Activated naive CD4-positive, alpha-beta T cell treated with anti-CD3 and anti-CD28 coated beads, Interleukin-2, amount 50 U/mL, for 24 hours (primary cell): ENCODE data around the gene MON2.
"Not testable (repeated sequence)": the region's sequence is repeated elsewhere in the genome, so short reads cannot be mapped to it uniquely, and the experiment has no call there.

Source experiments
- H3K27ac Mint-ChIP-seq: one replicate; pipeline ENCODE4 v1.8.0; 2021; ENCODE audit warnings: mild to moderate bottlenecking, mixed read lengths
- H3K27me3 Mint-ChIP-seq: one replicate; pipeline ENCODE4 v1.8.0; 2021; ENCODE audit warnings: mixed read lengths
- H3K36me3 Mint-ChIP-seq: one replicate; pipeline ENCODE4 v1.8.0; 2021; ENCODE audit warnings: mixed read lengths
- H3K4me1 Mint-ChIP-seq: one replicate; pipeline ENCODE4 v1.8.0; 2021; ENCODE audit warnings: mixed read lengths
- H3K4me3 Mint-ChIP-seq: one replicate; pipeline ENCODE4 v1.8.0; 2021; ENCODE audit warnings: mild to moderate bottlenecking, mixed read lengths
- H3K9me3 Mint-ChIP-seq: one replicate; pipeline ENCODE4 v1.8.0; 2021; ENCODE audit warnings: mixed read lengths

Gene MON2, protein sequence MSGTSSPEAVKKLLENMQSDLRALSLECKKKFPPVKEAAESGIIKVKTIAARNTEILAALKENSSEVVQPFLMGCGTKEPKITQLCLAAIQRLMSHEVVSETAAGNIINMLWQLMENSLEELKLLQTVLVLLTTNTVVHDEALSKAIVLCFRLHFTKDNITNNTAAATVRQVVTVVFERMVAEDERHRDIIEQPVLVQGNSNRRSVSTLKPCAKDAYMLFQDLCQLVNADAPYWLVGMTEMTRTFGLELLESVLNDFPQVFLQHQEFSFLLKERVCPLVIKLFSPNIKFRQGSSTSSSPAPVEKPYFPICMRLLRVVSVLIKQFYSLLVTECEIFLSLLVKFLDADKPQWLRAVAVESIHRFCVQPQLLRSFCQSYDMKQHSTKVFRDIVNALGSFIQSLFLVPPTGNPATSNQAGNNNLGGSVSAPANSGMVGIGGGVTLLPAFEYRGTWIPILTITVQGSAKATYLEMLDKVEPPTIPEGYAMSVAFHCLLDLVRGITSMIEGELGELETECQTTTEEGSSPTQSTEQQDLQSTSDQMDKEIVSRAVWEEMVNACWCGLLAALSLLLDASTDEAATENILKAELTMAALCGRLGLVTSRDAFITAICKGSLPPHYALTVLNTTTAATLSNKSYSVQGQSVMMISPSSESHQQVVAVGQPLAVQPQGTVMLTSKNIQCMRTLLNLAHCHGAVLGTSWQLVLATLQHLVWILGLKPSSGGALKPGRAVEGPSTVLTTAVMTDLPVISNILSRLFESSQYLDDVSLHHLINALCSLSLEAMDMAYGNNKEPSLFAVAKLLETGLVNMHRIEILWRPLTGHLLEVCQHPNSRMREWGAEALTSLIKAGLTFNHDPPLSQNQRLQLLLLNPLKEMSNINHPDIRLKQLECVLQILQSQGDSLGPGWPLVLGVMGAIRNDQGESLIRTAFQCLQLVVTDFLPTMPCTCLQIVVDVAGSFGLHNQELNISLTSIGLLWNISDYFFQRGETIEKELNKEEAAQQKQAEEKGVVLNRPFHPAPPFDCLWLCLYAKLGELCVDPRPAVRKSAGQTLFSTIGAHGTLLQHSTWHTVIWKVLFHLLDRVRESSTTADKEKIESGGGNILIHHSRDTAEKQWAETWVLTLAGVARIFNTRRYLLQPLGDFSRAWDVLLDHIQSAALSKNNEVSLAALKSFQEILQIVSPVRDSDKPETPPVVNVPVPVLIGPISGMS (N-terminal part only)

DNA sequence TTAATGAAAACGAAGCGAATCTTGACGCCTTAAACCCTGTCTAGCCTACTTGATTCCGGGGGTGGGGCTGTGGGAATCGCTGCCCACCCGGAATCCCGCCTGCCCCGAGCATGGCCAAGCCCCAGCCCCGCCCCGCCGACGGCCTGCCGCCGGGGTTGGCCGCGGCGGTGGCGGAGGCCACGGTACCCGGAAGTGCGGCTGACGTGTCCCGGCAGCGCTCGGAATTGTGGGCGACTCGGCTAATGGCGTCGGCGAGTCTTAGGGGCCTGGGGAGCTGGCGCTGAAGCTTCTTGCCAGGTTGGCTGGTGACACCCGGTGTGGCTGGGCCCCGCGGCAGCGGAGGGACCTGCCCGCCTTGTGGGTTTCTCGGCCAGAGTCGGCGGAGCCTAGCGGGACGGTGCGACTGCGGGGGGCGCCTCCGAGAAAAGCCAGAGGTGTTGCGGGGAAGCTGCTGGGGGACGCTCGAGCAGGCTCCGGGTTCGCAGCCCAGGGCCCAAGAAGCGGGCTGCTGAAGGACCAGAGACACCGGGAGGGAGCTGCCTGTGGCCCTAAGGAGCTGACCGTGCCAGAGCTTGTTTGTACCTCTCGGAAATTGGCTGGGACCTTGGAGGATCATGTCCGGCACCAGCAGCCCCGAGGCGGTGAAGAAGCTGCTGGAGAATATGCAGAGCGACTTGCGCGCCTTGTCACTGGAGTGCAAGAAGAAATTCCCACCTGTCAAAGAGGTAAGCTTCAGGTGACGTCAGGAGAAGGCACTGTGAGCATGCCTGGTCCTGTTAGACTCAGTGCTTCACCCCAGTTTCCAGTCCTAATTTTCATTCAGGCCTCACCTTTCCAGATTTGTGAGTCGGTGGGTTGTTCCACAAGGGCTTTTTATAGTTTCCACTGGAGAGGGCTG, at the start of gene MON2:
Gene MON2, plus strand, starts transcription at position 233 of the 898 bp plus-strand sequence. Its CDS starts 382 bp downstream, at position 615.
- Mint-ChIP-seq H3K36me3 (no peaks in the 10 kb centered on the region), H3K27ac (peak within 1 kb of the TSS; percentile 96), H3K4me3 (peak within 1 kb of the TSS; percentile 94), H3K4me1 (peaks cover 21% of the 10 kb centered on the region), H3K9me3 (no peaks in the 10 kb centered on the region), H3K27me3 (no peaks in the 10 kb centered on the region)

DNA sequence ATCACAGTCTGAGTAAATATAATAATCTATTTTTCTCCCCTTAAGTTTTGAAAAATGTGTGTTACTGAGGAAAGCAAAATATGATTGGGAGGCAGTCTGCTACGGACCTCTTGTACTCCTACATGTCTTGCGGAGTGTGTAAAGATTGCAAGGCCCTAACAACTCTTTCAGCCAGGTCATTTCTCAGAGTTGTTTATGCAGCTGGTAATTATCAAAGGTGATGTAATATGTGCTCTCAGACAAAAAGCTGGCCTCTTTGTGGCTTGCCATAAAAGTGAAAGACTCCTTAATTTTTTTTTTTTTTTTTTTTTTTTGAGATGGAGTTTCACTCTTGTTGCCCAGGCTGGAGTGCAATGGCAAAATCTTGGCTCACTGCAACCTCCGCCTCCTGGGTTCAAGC, 40.5 kb upstream of the MON2 start:
- Mint-ChIP-seq H3K27me3 (peaks cover 3% of the 10 kb centered on the region), H3K4me1 (no peaks in the 10 kb centered on the region), H3K4me3 (no peak overlapping the region), H3K36me3 (peaks cover 6% of the 10 kb centered on the region), H3K27ac (no peak overlapping the region), H3K9me3 (peaks cover 14% of the 10 kb centered on the region)

DNA sequence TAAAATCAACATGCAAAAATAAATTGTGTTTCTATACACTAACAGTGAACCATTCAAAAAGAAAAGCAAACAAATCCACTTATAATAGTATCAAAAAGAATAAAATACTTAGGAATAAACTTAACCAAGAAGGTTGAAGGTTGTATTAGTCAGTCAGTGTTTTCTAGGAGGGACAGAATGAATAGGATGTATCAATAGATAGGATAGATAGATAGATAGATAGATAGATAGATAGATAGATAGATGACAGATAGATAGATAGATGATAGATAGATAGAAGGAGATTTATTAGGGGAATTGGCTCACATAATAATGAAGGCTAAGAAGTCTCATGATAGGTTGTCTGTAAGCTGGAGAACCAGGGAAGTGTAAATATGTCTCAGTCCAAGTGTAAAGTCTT, 37.2 kb upstream of the MON2 start:
- H3K27ac Mint-ChIP-seq, result no peak overlapping the region
- peaks cover 2% of the 10 kb centered on the region for H3K36me3 Mint-ChIP-seq
- H3K9me3 Mint-ChIP-seq, result peaks cover 8% of the 10 kb centered on the region
- H3K27me3 Mint-ChIP-seq, result peaks cover 10% of the 10 kb centered on the region
- H3K4me3 Mint-ChIP-seq, result no peak overlapping the region
- H3K4me1 Mint-ChIP-seq, result peaks cover under 1% of the 10 kb centered on the region

DNA sequence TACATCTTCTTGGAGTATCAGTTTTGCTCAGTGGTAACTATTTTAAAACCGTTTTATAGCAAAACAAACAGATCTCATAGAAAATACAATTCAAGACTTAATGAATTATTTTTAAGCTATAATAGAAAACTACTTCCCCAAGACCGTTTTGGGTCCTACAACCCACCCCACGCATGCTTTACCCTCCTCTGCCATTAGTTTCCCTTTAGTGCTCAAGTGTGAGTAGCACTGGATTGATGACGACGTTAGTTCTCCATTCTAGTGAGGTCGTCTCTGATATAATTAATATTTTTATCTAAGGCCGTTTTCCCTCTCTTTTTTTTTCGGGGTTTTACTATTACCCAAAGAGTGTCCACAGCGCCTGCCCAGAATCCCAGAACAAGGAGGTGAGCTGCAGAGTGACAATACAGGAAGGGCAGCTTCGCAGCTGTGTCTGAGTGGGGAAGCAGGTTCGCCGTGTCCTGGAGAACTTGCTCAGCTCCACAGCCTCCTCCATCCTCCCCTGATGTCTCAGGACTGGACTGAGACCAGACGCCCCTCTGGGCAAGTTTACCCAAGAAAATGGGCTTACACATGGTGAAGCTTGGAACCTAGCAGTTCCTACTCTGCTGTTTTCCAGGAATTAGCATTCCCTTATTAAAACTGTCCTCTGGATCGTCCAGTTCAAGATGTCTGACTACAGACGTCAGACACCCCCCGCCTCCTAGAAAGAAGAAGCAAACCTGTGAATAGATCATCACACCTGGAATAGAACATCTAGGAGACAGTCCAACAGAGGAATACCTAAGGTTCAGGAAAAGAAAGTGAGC, 31.9 kb upstream of the MON2 start:
- Mint-ChIP-seq H3K4me1 (peaks cover 13% of the 10 kb centered on the region), H3K27ac (no peak overlapping the region), H3K27me3 (peaks cover 21% of the 10 kb centered on the region), H3K9me3 (no peaks in the 10 kb centered on the region), H3K36me3 (no peaks in the 10 kb centered on the region), H3K4me3 (peak overlapping the region; percentile 90)

DNA sequence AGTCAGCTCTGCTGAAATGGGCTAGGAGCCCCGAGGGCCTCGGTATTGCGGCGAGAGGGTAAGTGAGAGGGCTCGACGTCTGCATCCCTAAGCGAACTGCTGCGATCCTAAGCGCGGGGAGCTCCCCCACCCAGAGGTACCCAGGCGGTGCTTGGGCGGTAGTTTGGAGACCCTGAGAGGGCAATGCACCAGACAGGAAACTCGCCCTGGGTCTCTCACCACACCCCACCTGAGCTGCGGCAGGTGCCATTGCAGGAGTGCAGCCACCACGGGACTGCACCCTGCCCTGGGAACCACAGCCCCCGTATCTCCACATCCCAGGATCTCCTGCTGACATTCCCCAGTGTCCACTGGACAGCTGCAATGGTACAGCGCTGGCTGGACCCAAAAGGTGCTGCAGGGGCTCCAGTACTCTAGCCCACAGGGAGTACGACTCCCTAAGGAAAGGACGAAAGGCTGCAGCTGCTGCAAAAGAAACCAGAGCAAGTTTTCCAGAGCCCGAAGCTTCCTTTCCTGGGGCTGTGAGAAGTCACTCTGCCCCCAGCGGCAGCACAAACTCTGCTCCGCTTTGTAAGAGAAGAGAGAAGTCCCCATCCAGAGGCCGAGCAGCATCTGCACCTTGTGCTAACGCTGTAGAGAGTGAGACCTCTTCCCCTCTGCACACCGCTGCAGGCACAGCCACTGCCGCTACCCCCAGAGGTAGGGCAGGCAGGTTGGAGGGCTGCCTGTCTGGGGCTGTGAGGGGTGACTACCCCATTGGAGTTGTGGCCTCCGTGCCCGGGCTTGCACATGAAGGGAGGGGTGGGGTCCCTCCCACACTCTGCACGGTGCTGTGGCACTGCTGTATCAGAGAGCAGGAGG, 31.1 kb upstream of the MON2 start:
- H3K4me1 Mint-ChIP-seq, result peaks cover 13% of the 10 kb centered on the region
- no peaks in the 10 kb centered on the region for H3K36me3 Mint-ChIP-seq
- H3K4me3 Mint-ChIP-seq, result peak overlapping the region; percentile 90
- H3K27ac Mint-ChIP-seq, result no peak overlapping the region
- peaks cover 21% of the 10 kb centered on the region for H3K27me3 Mint-ChIP-seq
- no peaks in the 10 kb centered on the region for H3K9me3 Mint-ChIP-seq

DNA sequence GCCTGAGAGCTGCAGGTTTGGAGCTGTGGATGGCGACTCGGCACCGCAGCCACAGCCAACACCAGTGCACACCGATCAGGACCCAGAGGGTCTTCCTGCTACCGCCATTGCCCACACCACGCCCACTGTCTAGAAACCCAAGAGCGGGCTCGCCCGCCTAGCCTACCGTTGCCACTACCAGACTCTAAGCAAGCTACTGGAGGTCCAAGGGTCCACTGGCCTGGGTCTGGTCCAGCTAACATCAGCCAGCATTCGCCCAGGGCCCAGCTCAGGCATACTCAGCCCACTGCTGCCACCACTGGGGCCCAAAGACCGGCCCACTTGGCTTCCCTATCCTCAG, 30.5 kb upstream of the MON2 start:
- no peaks in the 10 kb centered on the region for H3K9me3 Mint-ChIP-seq
- H3K27ac Mint-ChIP-seq, result no peak overlapping the region
- peaks cover 13% of the 10 kb centered on the region for H3K4me1 Mint-ChIP-seq
- peak overlapping the region; percentile 90 for H3K4me3 Mint-ChIP-seq
- peaks cover 18% of the 10 kb centered on the region for H3K27me3 Mint-ChIP-seq
- peaks cover 2% of the 10 kb centered on the region for H3K36me3 Mint-ChIP-seq

DNA sequence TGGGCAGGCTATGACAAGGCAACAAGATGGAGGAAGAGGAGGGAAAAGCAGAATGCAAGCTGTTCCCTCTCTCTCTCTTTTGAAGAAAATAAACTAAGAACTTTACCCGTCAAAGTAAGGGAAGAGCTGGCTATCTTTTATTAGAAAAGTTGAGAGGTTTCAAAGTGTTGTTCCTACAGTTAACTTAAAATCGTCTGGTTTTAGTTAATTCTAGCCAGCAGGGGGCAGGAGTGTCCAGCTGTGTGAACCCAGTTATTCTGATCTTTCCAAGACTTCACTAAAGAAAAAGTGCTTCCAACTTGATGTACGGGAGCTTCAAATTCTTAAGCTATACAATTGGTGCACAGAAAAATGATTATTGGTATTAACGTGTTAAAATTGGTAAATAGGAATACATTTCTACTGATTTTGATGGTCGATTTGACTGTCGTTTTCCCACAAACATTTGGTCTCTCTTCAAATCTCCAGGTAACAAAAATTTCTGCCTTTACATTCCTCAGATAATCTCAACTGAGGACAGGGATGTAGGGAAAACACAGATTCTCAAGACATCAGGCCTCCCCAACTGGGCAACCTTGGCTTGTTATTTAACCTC, 28.4 kb upstream of the MON2 start:
- Mint-ChIP-seq H3K27ac (no peak overlapping the region), H3K27me3 (peaks cover 15% of the 10 kb centered on the region), H3K4me3 (no peak overlapping the region), H3K36me3 (peaks cover 2% of the 10 kb centered on the region), H3K4me1 (peaks cover 13% of the 10 kb centered on the region), H3K9me3 (peaks cover 10% of the 10 kb centered on the region)

DNA sequence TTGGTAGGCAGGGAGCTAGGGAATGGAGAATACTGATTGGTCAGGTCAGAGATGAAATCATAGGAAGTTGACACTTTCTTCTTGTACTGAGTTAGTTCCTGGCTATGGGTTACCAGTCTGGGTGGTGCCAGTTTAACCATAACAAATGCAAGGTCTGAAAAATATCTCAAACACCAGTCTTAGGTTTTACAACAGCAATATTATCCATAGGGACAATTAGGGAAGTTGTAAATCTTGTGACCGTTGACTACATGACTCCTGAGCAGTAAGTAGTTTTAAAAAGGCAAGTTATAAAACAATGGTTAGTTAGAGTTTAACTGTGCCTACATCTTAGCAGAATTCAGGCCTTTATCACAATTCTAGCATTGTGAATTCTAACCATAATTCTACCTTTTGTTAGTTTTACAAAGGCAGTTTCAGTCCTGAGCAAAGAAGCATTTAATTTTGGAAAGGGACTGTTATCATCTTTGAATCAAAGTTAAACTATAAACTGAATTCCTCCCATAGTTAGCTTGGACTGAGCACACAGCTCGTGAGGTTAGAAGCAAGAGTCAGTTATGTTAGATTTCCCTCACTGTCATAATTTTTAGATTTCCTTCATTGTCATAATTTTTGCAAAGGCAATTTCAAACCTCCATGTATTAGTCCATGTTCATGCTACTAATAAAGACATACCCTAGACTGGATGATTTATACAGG, 19.7 kb upstream of the MON2 start:
- Mint-ChIP-seq H3K9me3 (peaks cover 15% of the 10 kb centered on the region), H3K36me3 (peaks cover 6% of the 10 kb centered on the region), H3K4me1 (no peaks in the 10 kb centered on the region), H3K27me3 (peaks cover 4% of the 10 kb centered on the region), H3K27ac (no peak overlapping the region), H3K4me3 (no peak overlapping the region)

DNA sequence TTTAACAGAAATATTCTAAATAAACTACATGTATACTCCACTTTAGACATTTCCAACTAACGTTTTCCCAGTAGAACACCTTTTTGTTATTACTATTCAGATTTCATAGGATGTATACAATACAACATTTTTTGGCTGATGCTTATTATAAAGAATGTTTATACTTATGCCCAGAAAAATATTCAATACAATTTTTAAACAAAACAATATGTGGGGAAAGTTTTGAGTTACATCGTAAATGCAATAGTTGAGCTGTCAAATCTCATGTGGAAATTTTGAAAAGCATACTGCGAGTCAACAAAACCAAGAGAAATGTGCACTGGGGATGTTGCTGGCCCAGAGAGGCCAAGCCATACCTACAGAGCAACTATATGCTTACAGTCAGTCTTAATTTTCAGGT, 18.2 kb upstream of the MON2 start:
- H3K9me3 Mint-ChIP-seq, result peaks cover 3% of the 10 kb centered on the region
- H3K27ac Mint-ChIP-seq, result no peak overlapping the region
- H3K36me3 Mint-ChIP-seq, result peaks cover 5% of the 10 kb centered on the region
- no peaks in the 10 kb centered on the region for H3K4me1 Mint-ChIP-seq
- no peak overlapping the region for H3K4me3 Mint-ChIP-seq
- peaks cover 3% of the 10 kb centered on the region for H3K27me3 Mint-ChIP-seq

DNA sequence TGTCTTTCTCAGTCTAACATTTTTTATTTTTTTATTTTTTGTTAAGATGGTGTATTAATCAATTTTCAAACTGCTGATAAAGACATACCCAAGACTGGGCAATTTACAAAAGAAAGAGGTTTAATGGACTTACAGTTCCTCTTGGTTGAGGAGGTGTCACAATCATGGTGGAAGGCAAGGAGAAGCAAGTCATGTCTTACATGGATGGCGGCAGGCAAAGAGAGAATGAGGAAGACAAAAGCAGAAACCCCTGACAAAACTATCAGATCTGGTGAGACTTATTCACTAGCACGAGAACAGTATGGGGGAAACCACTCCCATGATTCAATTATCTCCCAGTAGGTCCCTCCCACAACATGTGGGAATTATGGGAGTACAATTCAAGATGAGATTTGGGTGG, 11.2 kb upstream of the MON2 start:
- not testable (repeated sequence) for H3K36me3 Mint-ChIP-seq, H3K4me3 Mint-ChIP-seq, H3K9me3 Mint-ChIP-seq, H3K27me3 Mint-ChIP-seq, H3K27ac Mint-ChIP-seq, H3K4me1 Mint-ChIP-seq

DNA sequence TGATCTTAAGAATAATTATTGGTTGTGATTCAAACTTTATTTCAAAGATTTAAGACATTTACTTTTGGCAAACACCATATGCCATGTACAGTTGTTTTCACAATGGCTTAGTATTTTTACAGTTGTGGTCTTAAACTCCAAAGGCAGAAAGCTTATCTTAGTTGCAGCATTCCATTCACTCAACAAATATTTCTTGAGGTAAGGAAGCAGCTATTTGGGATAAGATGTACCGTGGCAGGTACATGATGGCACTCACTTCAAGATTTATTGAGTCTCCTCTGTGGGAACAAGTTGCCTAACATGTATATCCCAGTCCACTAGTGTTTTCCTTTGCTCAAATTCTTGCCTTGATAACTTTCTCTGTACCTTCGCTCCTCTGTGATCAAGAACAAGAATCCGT, 8.0 kb upstream of the MON2 start:
- no peaks in the 10 kb centered on the region for H3K4me1 Mint-ChIP-seq
- no peak overlapping the region for H3K4me3 Mint-ChIP-seq
- H3K36me3 Mint-ChIP-seq, result no peaks in the 10 kb centered on the region
- H3K27me3 Mint-ChIP-seq, result no peaks in the 10 kb centered on the region
- H3K27ac Mint-ChIP-seq, result no peak overlapping the region
- no peaks in the 10 kb centered on the region for H3K9me3 Mint-ChIP-seq

DNA sequence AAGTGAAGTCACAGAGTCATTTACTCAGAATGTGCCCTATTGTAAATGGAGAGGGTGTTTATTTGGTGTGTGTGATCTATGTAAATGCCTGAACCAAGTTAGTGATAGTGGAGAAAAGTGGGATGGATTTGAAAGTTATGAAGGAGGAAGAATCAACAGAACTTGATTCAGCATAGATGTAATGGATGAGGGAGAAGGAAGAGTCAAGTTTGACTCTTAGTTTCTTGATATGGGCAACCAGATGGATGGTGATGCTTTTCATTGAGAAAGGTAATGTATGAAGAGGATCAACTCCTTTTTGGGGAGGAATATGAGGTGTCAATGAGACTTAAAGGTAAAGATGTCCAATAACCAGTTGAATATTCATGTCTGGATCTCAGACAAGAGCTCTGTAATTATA, 6.7 kb upstream of the MON2 start:
- no peaks in the 10 kb centered on the region for H3K9me3 Mint-ChIP-seq
- H3K27ac Mint-ChIP-seq, result no peak overlapping the region
- no peaks in the 10 kb centered on the region for H3K36me3 Mint-ChIP-seq
- no peak overlapping the region for H3K4me3 Mint-ChIP-seq
- no peaks in the 10 kb centered on the region for H3K4me1 Mint-ChIP-seq
- H3K27me3 Mint-ChIP-seq, result no peaks in the 10 kb centered on the region
